CD8-positive, alpha-beta memory T cell (primary cell): Measurements from ENCODE around the gene EGFL7. TPM values are rescaled to one million over a fixed set of nuclear protein-coding genes. Genes with fewer than 3 reads are reported as not detected.

Experiments used
- CTCF ChIA-PET: fragments of 350-600 bp; sonication (Branson Sonifier 250); formaldehyde crosslinking; loops from one replicate; lab custom pipeline; 2021; ENCODE audit warnings: antibody characterized with exemption; lab: Charles Lee
- POLR2A ChIA-PET: fragments of 350-600 bp; sonication (Branson Sonifier 250); formaldehyde crosslinking; loops from one replicate; lab custom pipeline; 2021; ENCODE audit warnings: antibody characterized with exemption; lab: Charles Lee
- DNase-seq, 5 donors: peaks; one replicate each; pipeline versions ENCODE4 v3.0.0 to v3.0.0-alpha.2; 2020 to 2022; ENCODE audit warnings: mixed read lengths in 1 of 5
- H3K27ac ChIP-seq: one replicate; pipeline ENCODE4 v1.7.0; 2013; ENCODE audit warnings: low read depth, mild to moderate bottlenecking, low read length, moderate library complexity
- H3K27me3 ChIP-seq: 2 replicates; pipeline ENCODE4 v1.7.0; 2013; ENCODE audit warnings: low read length, mild to moderate bottlenecking; ENCODE audit not compliant: insufficient read depth, poor library complexity, severe bottlenecking
- H3K36me3 ChIP-seq: 2 replicates; pipeline ENCODE4 v1.7.0; 2013; ENCODE audit warnings: mild to moderate bottlenecking, low read length, moderate library complexity; ENCODE audit not compliant: insufficient read depth
- H3K4me1 ChIP-seq: 2 replicates; pipeline ENCODE4 v1.7.0; 2013; ENCODE audit warnings: mild to moderate bottlenecking, low read length, moderate library complexity; ENCODE audit not compliant: insufficient read depth
- H3K4me3 ChIP-seq: 2 replicates; pipeline ENCODE4 v1.7.0; 2013; ENCODE audit warnings: mild to moderate bottlenecking, low read length
- H3K9me3 ChIP-seq: 2 replicates; pipeline ENCODE4 v1.7.0; 2013; ENCODE audit warnings: mild to moderate bottlenecking, low read length
- H3K27ac Mint-ChIP-seq, 8 donors: one replicate each; pipeline ENCODE4 v1.8.0; 2020 to 2021; ENCODE audit warnings: mixed read lengths in 8 of 8, mild to moderate bottlenecking in 6 of 8, inconsistent platforms in 3 of 8, moderate library complexity in 3 of 8
- H3K27me3 Mint-ChIP-seq, 2 donors: one replicate each; pipeline ENCODE4 v1.8.0; 2020 to 2021; ENCODE audit warnings: mixed read lengths in 2 of 2, mild to moderate bottlenecking in 1 of 2, moderate library complexity in 1 of 2
- H3K36me3 Mint-ChIP-seq, 3 donors: one replicate each; pipeline ENCODE4 v1.8.0; 2020 to 2021; ENCODE audit warnings: mixed read lengths in 3 of 3, inconsistent platforms in 1 of 3, mild to moderate bottlenecking in 1 of 3
- H3K4me1 Mint-ChIP-seq, 3 donors: one replicate each; pipeline ENCODE4 v1.8.0; 2020 to 2021; ENCODE audit warnings: mixed read lengths in 3 of 3, inconsistent platforms in 1 of 3, mild to moderate bottlenecking in 1 of 3
- H3K4me3 Mint-ChIP-seq, 7 donors: one replicate each; pipeline ENCODE4 v1.8.0; 2020 to 2021; ENCODE audit warnings: mixed read lengths in 7 of 7, mild to moderate bottlenecking in 6 of 7, moderate library complexity in 4 of 7, inconsistent platforms in 2 of 7
- H3K9me3 Mint-ChIP-seq, 5 donors: one replicate each; pipeline ENCODE4 v1.8.0; 2020 to 2022; ENCODE audit warnings: mixed read lengths in 5 of 5, mild to moderate bottlenecking in 3 of 5, moderate library complexity in 2 of 5, inconsistent platforms in 1 of 5
- polyA plus RNA-seq: library from polyadenylated mRNA; unstranded; fragments of 300-500 nt; fragmentation: Illumina TruSeq; gene quantifications from one replicate; pipeline ENCODE4 v1.2.3, GENCODE V29; 2021
- total RNA-seq, 2 experiments: library from RNA; stranded (reverse); gene quantifications; one replicate each; pipeline ENCODE4 v1.2.3, GENCODE V29; 2021

The EGFL7 gene
- total and polyA plus RNA-seq, 3 experiments from 2014 or later: 0.40 to 0.95 (median 0.61) TPM

GRCh38 chr9:136645352-136645902, 17.3 kb upstream of the EGFL7 start:
- Histone ChIP-seq H3K9me3 (no peaks in the 10 kb centered on the region), H3K27me3 (peaks cover 28% of the 10 kb centered on the region), H3K4me1 (peaks cover 8% of the 10 kb centered on the region), H3K27ac (peak overlapping the region; percentile 75), H3K4me3 (no peak overlapping the region), H3K36me3 (no peaks in the 10 kb centered on the region)
- Mint-ChIP-seq H3K4me3 (no peak overlapping the region), H3K27ac (no peak overlapping the region), H3K9me3 (no peaks in the 10 kb centered on the region), H3K27me3 (peaks cover 26 to 31% of the 10 kb centered on the region in 2 donors), H3K36me3 (no peaks in the 10 kb centered on the region), H3K4me1 (no peaks in the 10 kb centered on the region)
- DNase-seq: no peak
- POLR2A ChIA-PET: no interaction called here
- CTCF ChIA-PET: interaction anchor here (0.9 to 3.0 kb wide), 4 partner anchors 11 to 161 kb away, joined by 3 to 19 read pairs (median 4); no protein-coding TSS in a partner anchor

GRCh38 chr9:136645903-136646754, 16.6 kb upstream of the EGFL7 start:
- ChIA-PET POLR2A (no interaction called here), CTCF (no interaction called here)
- Histone ChIP-seq H3K27me3 (peaks cover 28% of the 10 kb centered on the region), H3K27ac (peak overlapping the region; percentile 75), H3K4me1 (peaks cover 8% of the 10 kb centered on the region), H3K9me3 (no peaks in the 10 kb centered on the region), H3K4me3 (no peak overlapping the region), H3K36me3 (no peaks in the 10 kb centered on the region)
- no peaks in the 10 kb centered on the region for H3K9me3 Mint-ChIP-seq
- H3K4me1 Mint-ChIP-seq: no peaks in the 10 kb centered on the region
- no peak overlapping the region for H3K4me3 Mint-ChIP-seq
- no peak for DNase-seq
- no peaks in the 10 kb centered on the region for H3K36me3 Mint-ChIP-seq
- H3K27me3 Mint-ChIP-seq: peaks cover 26 to 36% of the 10 kb centered on the region in 2 donors
- no peak overlapping the region for H3K27ac Mint-ChIP-seq

- Histone ChIP-seq H3K4me1 (peaks cover 8% of the 10 kb centered on the region), H3K9me3 (no peaks in the 10 kb centered on the region), H3K36me3 (no peaks in the 10 kb centered on the region), H3K4me3 (no peak overlapping the region), H3K27ac (peak overlapping the region; percentile 75), H3K27me3 (peaks cover 28% of the 10 kb centered on the region)
- Mint-ChIP-seq H3K27me3 (peaks cover 25 to 37% of the 10 kb centered on the region in 2 donors), H3K4me3 (no peak overlapping the region), H3K9me3 (no peaks in the 10 kb centered on the region), H3K4me1 (no peaks in the 10 kb centered on the region), H3K27ac (no peak overlapping the region), H3K36me3 (no peaks in the 10 kb centered on the region)
- DNase-seq: no peak
- ChIA-PET POLR2A (no interaction called here), CTCF (interaction anchor here (1.4 kb wide), 1 partner anchor 25 kb away, joined by 3 read pairs; no protein-coding TSS in a partner anchor)
These were observed 15.6 kb upstream of the EGFL7 start for GRCh38 chr9:136646827-136647711.

GRCh38 chr9:136648751-136649150, 14.0 kb upstream of the EGFL7 start:
- POLR2A ChIA-PET: no interaction called here
- Mint-ChIP-seq H3K27me3 (peaks cover 18 to 28% of the 10 kb centered on the region in 2 donors), H3K36me3 (no peaks in the 10 kb centered on the region), H3K27ac (no peak overlapping the region), H3K4me1 (no peaks in the 10 kb centered on the region), H3K4me3 (no peak overlapping the region), H3K9me3 (no peaks in the 10 kb centered on the region)
- peaks cover 8% of the 10 kb centered on the region for H3K4me1 ChIP-seq
- CTCF ChIA-PET: no interaction called here
- H3K27me3 ChIP-seq: peaks cover 18% of the 10 kb centered on the region
- H3K36me3 ChIP-seq: no peaks in the 10 kb centered on the region
- H3K27ac ChIP-seq: no peak overlapping the region
- H3K4me3 ChIP-seq: no peak overlapping the region
- DNase-seq: no peak
- H3K9me3 ChIP-seq: no peaks in the 10 kb centered on the region

GRCh38 chr9:136650021-136650420, 12.7 kb upstream of the EGFL7 start:
- CTCF ChIA-PET: no interaction called here
- H3K4me1 Mint-ChIP-seq: no peaks in the 10 kb centered on the region
- no peaks in the 10 kb centered on the region for H3K4me1 ChIP-seq
- H3K27ac Mint-ChIP-seq: no peak overlapping the region
- H3K36me3 Mint-ChIP-seq: no peaks in the 10 kb centered on the region
- no peaks in the 10 kb centered on the region for H3K9me3 Mint-ChIP-seq
- H3K27me3 ChIP-seq: peaks cover 6% of the 10 kb centered on the region
- H3K27ac ChIP-seq: no peak overlapping the region
- no peak overlapping the region for H3K4me3 ChIP-seq
- POLR2A ChIA-PET: interaction anchor here (0.6 kb wide), 1 partner anchor 172 kb away, joined by 5 read pairs; no protein-coding TSS in a partner anchor
- peaks cover 16 to 27% of the 10 kb centered on the region in 2 donors for H3K27me3 Mint-ChIP-seq
- H3K9me3 ChIP-seq: no peaks in the 10 kb centered on the region
- no peak for DNase-seq
- no peaks in the 10 kb centered on the region for H3K36me3 ChIP-seq
- H3K4me3 Mint-ChIP-seq: no peak overlapping the region

GRCh38 chr9:136650648-136651047, 12.1 kb upstream of the EGFL7 start:
- peaks cover 3% of the 10 kb centered on the region for H3K27me3 ChIP-seq
- POLR2A ChIA-PET: no interaction called here
- H3K27ac Mint-ChIP-seq: peak overlapping the region in 1 of 8 donors; percentile 43
- no peaks in the 10 kb centered on the region for H3K9me3 Mint-ChIP-seq
- DNase-seq: no peak
- H3K9me3 ChIP-seq: no peaks in the 10 kb centered on the region
- no peak overlapping the region for H3K4me3 Mint-ChIP-seq
- no peaks in the 10 kb centered on the region for H3K36me3 Mint-ChIP-seq
- H3K4me3 ChIP-seq: no peak overlapping the region
- peaks cover 19 to 31% of the 10 kb centered on the region in 2 donors for H3K27me3 Mint-ChIP-seq
- H3K4me1 ChIP-seq: no peaks in the 10 kb centered on the region
- no peaks in the 10 kb centered on the region for H3K36me3 ChIP-seq
- H3K27ac ChIP-seq: no peak overlapping the region
- H3K4me1 Mint-ChIP-seq: no peaks in the 10 kb centered on the region
- CTCF ChIA-PET: interaction anchor here (0.7 to 1.1 kb wide), 2 partner anchors 41 to 163 kb away, joined by 3 to 4 read pairs; no protein-coding TSS in a partner anchor

- no peaks in the 10 kb centered on the region for H3K36me3 Mint-ChIP-seq
- no peak overlapping the region for H3K4me3 ChIP-seq
- no peaks in the 10 kb centered on the region for H3K4me1 ChIP-seq
- H3K4me1 Mint-ChIP-seq: no peaks in the 10 kb centered on the region
- H3K36me3 ChIP-seq: no peaks in the 10 kb centered on the region
- H3K27me3 ChIP-seq: peaks cover 10% of the 10 kb centered on the region
- H3K9me3 Mint-ChIP-seq: peaks cover 0 to 1% (median 0%) of the 10 kb centered on the region in 5 donors
- CTCF ChIA-PET: interaction anchor here (0.5 kb wide), 1 partner anchor 18 kb away, joined by 3 read pairs; no protein-coding TSS in a partner anchor
- H3K27ac Mint-ChIP-seq: no peak overlapping the region
- no peaks in the 10 kb centered on the region for H3K9me3 ChIP-seq
- POLR2A ChIA-PET: no interaction called here
- H3K27me3 Mint-ChIP-seq: peaks cover 27 to 38% of the 10 kb centered on the region in 2 donors
- H3K27ac ChIP-seq: no peak overlapping the region
- DNase-seq: no peak
- no peak overlapping the region for H3K4me3 Mint-ChIP-seq
These were observed 10.9 kb upstream of the EGFL7 start for GRCh38 chr9:136651860-136652259.
